CD4-positive, alpha-beta T cell treated with Interleukin-4 for 4 hours (primary cell): ENCODE data around the gene APBB2.

Experiments used
- DNase-seq: peaks from one replicate; pipeline ENCODE4 v3.0.0-alpha.2; 2020

The APBB2 gene

GRCh38 chr4:41185614-41186592, 28.4 kb downstream of the APBB2 start:
- DNase-seq, result no peak

GRCh38 chr4:41184009-41184408, 30.3 kb downstream of the APBB2 start:
- DNase-seq, result no peak

GRCh38 chr4:41183021-41183553, 31.3 kb downstream of the APBB2 start:
- DNase-seq, result no peak

GRCh38 chr4:41181037-41181436, 33.3 kb downstream of the APBB2 start:
- no peak for DNase-seq

GRCh38 chr4:41179498-41180195, 34.7 kb downstream of the APBB2 start:
- no peak for DNase-seq

GRCh38 chr4:41178372-41179370, 35.7 kb downstream of the APBB2 start:
- DNase-seq, result no peak

GRCh38 chr4:41177016-41177415, 37.3 kb downstream of the APBB2 start:
- no peak for DNase-seq

- no peak for DNase-seq
Observed at GRCh38 chr4:41176340-41176739, 38.0 kb downstream of the APBB2 start.

GRCh38 chr4:41175794-41176193, 38.5 kb downstream of the APBB2 start:
- DNase-seq, result no peak

- no peak for DNase-seq
Observed at GRCh38 chr4:41174444-41174843, 39.9 kb downstream of the APBB2 start.

GRCh38 chr4:41172786-41173185, 41.6 kb downstream of the APBB2 start:
- DNase-seq, result no peak

- DNase-seq, result no peak
Observed at GRCh38 chr4:41169256-41169800, 45.0 kb downstream of the APBB2 start.

GRCh38 chr4:41167191-41167590, 47.2 kb downstream of the APBB2 start:
- DNase-seq, result no peak

- no peak for DNase-seq
Observed at GRCh38 chr4:41164405-41164804, 49.9 kb downstream of the APBB2 start.

GRCh38 chr4:41161355-41161754, 53.0 kb downstream of the APBB2 start:
- no peak for DNase-seq

- no peak for DNase-seq
Observed at GRCh38 chr4:41160856-41161255, 53.5 kb downstream of the APBB2 start.

GRCh38 chr4:41160012-41160789, 54.1 kb downstream of the APBB2 start:
- DNase-seq, result no peak

GRCh38 chr4:41158756-41159155, 55.6 kb downstream of the APBB2 start:
- DNase-seq, result no peak

- DNase-seq, result no peak
Observed at GRCh38 chr4:41158274-41158673, 56.1 kb downstream of the APBB2 start.

- DNase-seq, result no peak
Observed at GRCh38 chr4:41157009-41157408, 57.3 kb downstream of the APBB2 start.

- no peak for DNase-seq
Observed at GRCh38 chr4:41156574-41156973, 57.8 kb downstream of the APBB2 start.
